Stomach (tissue), 4 donors: ENCODE measurements around the gene MYO1B.

ENCODE experiments used
- EP300 ChIP-seq: sonication (generic); formaldehyde crosslinking; IDR thresholded peaks from one replicate; pipeline ENCODE4 v1.6.1; 2017; ENCODE audit warnings: antibody characterized with exemption
- POLR2A ChIP-seq, 4 donors: fragments of 450-650 bp; IDR thresholded peaks; one replicate each; pipeline ENCODE4 v1.6.1; 2016; ENCODE audit warnings: antibody characterized with exemption in 4 of 4, control low read depth in 2 of 4, mild to moderate bottlenecking in 1 of 4, moderate library complexity in 1 of 4
- POLR2AphosphoS5 ChIP-seq, 3 donors: sonication (generic); formaldehyde crosslinking; IDR thresholded peaks; one replicate each; pipeline ENCODE4 v1.6.1; 2016; ENCODE audit warnings: antibody characterized with exemption in 3 of 3
- TF ChIP-seq, protein P1 (sequence below), 7 experiments: fragments of 450-650 bp in 4 of 7; fragments of 200-600 bp in 3 of 7; sonication (generic) in 3 of 7; IDR thresholded peaks; one replicate each; pipeline ENCODE4 v1.5.1; 2016 to 2019; ENCODE audit warnings: antibody characterized with exemption in 7 of 7, control low read depth in 2 of 7, mild to moderate bottlenecking in 1 of 7

DNA sequence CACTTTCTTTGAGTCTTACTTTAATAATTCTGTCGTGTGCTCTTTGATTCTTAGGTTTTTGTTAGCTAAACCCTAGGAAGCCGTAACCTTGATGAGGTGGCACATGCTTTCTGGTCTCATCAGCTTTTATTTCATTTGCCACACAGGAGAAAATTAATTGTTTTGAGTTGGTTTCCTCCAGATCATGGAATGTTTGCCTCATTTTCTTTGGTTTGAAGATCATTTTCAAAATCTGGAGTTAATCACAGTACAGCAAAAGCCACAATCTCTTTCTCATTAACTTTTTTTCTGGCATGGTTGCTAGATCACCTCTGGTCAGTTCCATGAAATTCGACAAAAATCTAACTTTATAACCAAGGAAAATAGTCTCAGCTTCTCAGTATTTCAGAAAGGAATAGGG, 182.9 kb downstream of the MYO1B start:
- TF ChIP-seq, protein P1, sequence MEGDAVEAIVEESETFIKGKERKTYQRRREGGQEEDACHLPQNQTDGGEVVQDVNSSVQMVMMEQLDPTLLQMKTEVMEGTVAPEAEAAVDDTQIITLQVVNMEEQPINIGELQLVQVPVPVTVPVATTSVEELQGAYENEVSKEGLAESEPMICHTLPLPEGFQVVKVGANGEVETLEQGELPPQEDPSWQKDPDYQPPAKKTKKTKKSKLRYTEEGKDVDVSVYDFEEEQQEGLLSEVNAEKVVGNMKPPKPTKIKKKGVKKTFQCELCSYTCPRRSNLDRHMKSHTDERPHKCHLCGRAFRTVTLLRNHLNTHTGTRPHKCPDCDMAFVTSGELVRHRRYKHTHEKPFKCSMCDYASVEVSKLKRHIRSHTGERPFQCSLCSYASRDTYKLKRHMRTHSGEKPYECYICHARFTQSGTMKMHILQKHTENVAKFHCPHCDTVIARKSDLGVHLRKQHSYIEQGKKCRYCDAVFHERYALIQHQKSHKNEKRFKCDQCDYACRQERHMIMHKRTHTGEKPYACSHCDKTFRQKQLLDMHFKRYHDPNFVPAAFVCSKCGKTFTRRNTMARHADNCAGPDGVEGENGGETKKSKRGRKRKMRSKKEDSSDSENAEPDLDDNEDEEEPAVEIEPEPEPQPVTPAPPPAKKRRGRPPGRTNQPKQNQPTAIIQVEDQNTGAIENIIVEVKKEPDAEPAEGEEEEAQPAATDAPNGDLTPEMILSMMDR (IDR thresholded peaks at IDR 0.05) = no peak
- TF ChIP-seq POLR2A (IDR thresholded peaks at IDR 0.05) (no peak), POLR2AphosphoS5 (IDR thresholded peaks at IDR 0.05) (no peak), EP300 (no peak)
